Measurements from ENCODE around the gene TSC22D2. TPM values are rescaled to one million over a fixed set of nuclear protein-coding genes. Genes with fewer than 3 reads are reported as not detected.

The TSC22D2 gene
- total RNA-seq, 1 donor from 2014 or later = 116 TPM

DNA sequence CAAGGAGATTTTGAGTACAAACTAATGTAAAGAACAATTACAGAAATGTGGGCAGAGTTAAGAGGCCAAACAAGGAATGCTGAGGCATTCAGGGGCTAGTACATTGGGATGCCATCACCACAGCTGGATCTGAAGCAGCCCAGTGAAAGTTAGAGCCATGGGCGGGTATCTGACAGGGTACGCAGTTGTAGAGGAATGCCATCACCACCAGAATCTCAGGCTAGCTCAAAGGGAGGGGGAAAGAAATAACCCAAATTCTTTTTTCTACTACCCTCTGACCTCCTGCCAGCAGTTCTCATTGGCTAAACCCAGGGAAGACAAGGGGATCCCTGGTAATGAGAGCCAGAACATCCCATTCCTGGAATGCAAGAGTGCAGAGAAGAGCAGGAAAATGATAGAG lies 9.0 kb upstream of the TSC22D2 start:
- H3K4me1 Mint-ChIP-seq (ENCODE audit: low read depth, unreplicated experiment) = peaks cover 16% of the 10 kb centered on the region
- no peaks in the 10 kb centered on the region for H4K20me1 ChIP-seq (ENCODE audit: insufficient read depth, low read length)
- no peaks in the 10 kb centered on the region for H3K4me1 ChIP-seq (ENCODE audit: insufficient read depth, low read length)
- H3K4me3 ChIP-seq (ENCODE audit: insufficient read depth, low read depth, low read length) = no peak overlapping the region
- no peaks in the 10 kb centered on the region for H3K27me3 ChIP-seq (ENCODE audit: insufficient read depth, low read length)
- no peaks in the 10 kb centered on the region for H3K36me3 ChIP-seq (ENCODE audit: insufficient read depth, low read length)
- no peak overlapping the region for H3K4me2 ChIP-seq (ENCODE audit: low read length)
- no peak overlapping the region for H3K27ac Mint-ChIP-seq (ENCODE audit: unreplicated experiment)
- no peak overlapping the region for H3K4me3 Mint-ChIP-seq (ENCODE audit: unreplicated experiment)
- TF ChIP-seq, protein P1, sequence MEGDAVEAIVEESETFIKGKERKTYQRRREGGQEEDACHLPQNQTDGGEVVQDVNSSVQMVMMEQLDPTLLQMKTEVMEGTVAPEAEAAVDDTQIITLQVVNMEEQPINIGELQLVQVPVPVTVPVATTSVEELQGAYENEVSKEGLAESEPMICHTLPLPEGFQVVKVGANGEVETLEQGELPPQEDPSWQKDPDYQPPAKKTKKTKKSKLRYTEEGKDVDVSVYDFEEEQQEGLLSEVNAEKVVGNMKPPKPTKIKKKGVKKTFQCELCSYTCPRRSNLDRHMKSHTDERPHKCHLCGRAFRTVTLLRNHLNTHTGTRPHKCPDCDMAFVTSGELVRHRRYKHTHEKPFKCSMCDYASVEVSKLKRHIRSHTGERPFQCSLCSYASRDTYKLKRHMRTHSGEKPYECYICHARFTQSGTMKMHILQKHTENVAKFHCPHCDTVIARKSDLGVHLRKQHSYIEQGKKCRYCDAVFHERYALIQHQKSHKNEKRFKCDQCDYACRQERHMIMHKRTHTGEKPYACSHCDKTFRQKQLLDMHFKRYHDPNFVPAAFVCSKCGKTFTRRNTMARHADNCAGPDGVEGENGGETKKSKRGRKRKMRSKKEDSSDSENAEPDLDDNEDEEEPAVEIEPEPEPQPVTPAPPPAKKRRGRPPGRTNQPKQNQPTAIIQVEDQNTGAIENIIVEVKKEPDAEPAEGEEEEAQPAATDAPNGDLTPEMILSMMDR (IDR thresholded peaks at IDR 0.05; ENCODE audit: insufficient read depth, low read depth, low read length) = no peak
- no peak for TF ChIP-seq EZH2 (IDR thresholded peaks at IDR 0.05; ENCODE audit: insufficient read depth, low read length)
- no peaks in the 10 kb centered on the region for H3K79me2 ChIP-seq (ENCODE audit: insufficient read depth, low read length)
- no peak overlapping the region for H2AFZ ChIP-seq (ENCODE audit: low read depth, low read length)
- H3K27ac ChIP-seq (ENCODE audit: low read depth, low read length) = no peak overlapping the region
- no peaks in the 10 kb centered on the region for H3K9me3 ChIP-seq (ENCODE audit: insufficient read depth, low read depth, low read length)
- H3K36me3 Mint-ChIP-seq (ENCODE audit: low read depth, unreplicated experiment) = no peaks in the 10 kb centered on the region
- no peak overlapping the region for H3K9ac ChIP-seq (ENCODE audit: low read length)
- no peak for DNase-seq (ENCODE audit: low read depth)
- no peaks in the 10 kb centered on the region for H3K9me3 Mint-ChIP-seq (ENCODE audit: unreplicated experiment)
- FAIRE-seq = no peak
- H3K27me3 Mint-ChIP-seq (ENCODE audit: low read depth, unreplicated experiment) = no peaks in the 10 kb centered on the region

DNA sequence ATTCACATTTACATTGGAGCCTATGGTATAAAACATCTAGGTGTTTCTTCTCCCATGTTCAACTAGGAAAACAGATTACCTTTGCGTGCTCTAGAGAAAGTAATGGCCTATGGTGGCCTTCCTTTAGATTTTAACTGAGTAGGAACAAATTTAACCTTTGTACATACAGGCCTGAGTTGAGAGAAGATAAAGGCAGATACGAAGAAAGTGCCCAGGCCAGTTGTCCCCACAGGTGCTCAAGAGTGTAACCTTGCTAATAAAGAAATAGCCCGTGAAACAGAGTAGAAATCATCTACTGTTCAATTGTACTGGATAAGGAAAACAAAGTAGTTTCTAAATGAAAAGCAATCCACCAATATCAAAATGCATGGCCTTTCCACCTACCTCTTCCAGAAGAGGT lies 6.8 kb upstream of the TSC22D2 start:
- Mint-ChIP-seq H3K4me1 (ENCODE audit: low read depth, unreplicated experiment) (peaks cover 15% of the 10 kb centered on the region), H3K9me3 (ENCODE audit: unreplicated experiment) (no peaks in the 10 kb centered on the region), H3K27me3 (ENCODE audit: low read depth, unreplicated experiment) (no peaks in the 10 kb centered on the region), H3K4me3 (ENCODE audit: unreplicated experiment) (no peak overlapping the region), H3K36me3 (ENCODE audit: low read depth, unreplicated experiment) (no peaks in the 10 kb centered on the region), H3K27ac (ENCODE audit: unreplicated experiment) (no peak overlapping the region)
- Histone ChIP-seq H3K27me3 (ENCODE audit: insufficient read depth, low read length) (no peaks in the 10 kb centered on the region), H3K4me3 (ENCODE audit: insufficient read depth, low read depth, low read length) (no peak overlapping the region), H3K9ac (ENCODE audit: low read length) (no peak overlapping the region), H3K9me3 (ENCODE audit: insufficient read depth, low read depth, low read length) (no peaks in the 10 kb centered on the region), H3K36me3 (ENCODE audit: insufficient read depth, low read length) (no peaks in the 10 kb centered on the region), H2AFZ (ENCODE audit: low read depth, low read length) (no peak overlapping the region), H3K27ac (ENCODE audit: low read depth, low read length) (no peak overlapping the region), H3K79me2 (ENCODE audit: insufficient read depth, low read length) (peaks cover 6% of the 10 kb centered on the region), H3K4me1 (ENCODE audit: insufficient read depth, low read length) (no peaks in the 10 kb centered on the region), H4K20me1 (ENCODE audit: insufficient read depth, low read length) (no peaks in the 10 kb centered on the region), H3K4me2 (ENCODE audit: low read length) (no peak overlapping the region)
- TF ChIP-seq, protein P1 (IDR thresholded peaks at IDR 0.05; ENCODE audit: insufficient read depth, low read depth, low read length) = no peak
- no peak for TF ChIP-seq EZH2 (IDR thresholded peaks at IDR 0.05; ENCODE audit: insufficient read depth, low read length)
- DNase-seq (ENCODE audit: low read depth) (no peak), FAIRE-seq (no peak)

DNA sequence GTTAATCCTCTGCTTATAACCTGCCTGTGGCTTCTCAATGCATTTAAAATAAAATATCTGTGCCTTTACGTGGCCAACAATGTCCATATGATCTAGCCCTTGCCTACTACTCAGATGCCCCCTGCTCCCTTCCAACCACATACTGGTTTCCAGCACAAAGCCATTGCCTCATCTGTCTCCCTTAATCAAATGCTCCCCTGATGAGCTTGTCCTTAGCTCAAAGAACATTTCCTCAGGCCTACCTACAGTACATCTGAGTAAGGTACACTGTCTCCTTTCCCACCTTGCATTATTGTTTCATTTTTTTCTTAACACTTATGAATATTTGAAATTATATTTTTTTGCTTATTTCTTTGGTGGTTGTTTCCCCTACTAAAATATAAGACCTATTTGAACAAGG lies 5.9 kb upstream of the TSC22D2 start:
- Histone ChIP-seq H2AFZ (ENCODE audit: low read depth, low read length) (no peak overlapping the region), H3K9me3 (ENCODE audit: insufficient read depth, low read depth, low read length) (no peaks in the 10 kb centered on the region), H4K20me1 (ENCODE audit: insufficient read depth, low read length) (no peaks in the 10 kb centered on the region), H3K4me2 (ENCODE audit: low read length) (no peak overlapping the region), H3K36me3 (ENCODE audit: insufficient read depth, low read length) (no peaks in the 10 kb centered on the region), H3K4me3 (ENCODE audit: insufficient read depth, low read depth, low read length) (no peak overlapping the region), H3K27me3 (ENCODE audit: insufficient read depth, low read length) (no peaks in the 10 kb centered on the region), H3K27ac (ENCODE audit: low read depth, low read length) (no peak overlapping the region), H3K4me1 (ENCODE audit: insufficient read depth, low read length) (peaks cover 3% of the 10 kb centered on the region), H3K9ac (ENCODE audit: low read length) (no peak overlapping the region), H3K79me2 (ENCODE audit: insufficient read depth, low read length) (peaks cover 11% of the 10 kb centered on the region)
- Mint-ChIP-seq H3K36me3 (ENCODE audit: low read depth, unreplicated experiment) (no peaks in the 10 kb centered on the region), H3K9me3 (ENCODE audit: unreplicated experiment) (no peaks in the 10 kb centered on the region), H3K27me3 (ENCODE audit: low read depth, unreplicated experiment) (no peaks in the 10 kb centered on the region), H3K4me3 (ENCODE audit: unreplicated experiment) (no peak overlapping the region), H3K27ac (ENCODE audit: unreplicated experiment) (no peak overlapping the region), H3K4me1 (ENCODE audit: low read depth, unreplicated experiment) (peaks cover 24% of the 10 kb centered on the region)
- TF ChIP-seq EZH2 (IDR thresholded peaks at IDR 0.05; ENCODE audit: insufficient read depth, low read length) = no peak
- TF ChIP-seq, protein P1 (IDR thresholded peaks at IDR 0.05; ENCODE audit: insufficient read depth, low read depth, low read length) = no peak
- FAIRE-seq = no peak
- DNase-seq (ENCODE audit: low read depth) = no peak
